GM18907 (cell line): ENCODE measurements around the gene EIF3F.

Source experiments
- ATAC-seq: cut with Tn5 transposase; IDR thresholded peaks from one replicate; pipeline ENCODE4 v1.9.1; 2021; ENCODE audit warnings: mild to moderate bottlenecking, moderate library complexity; ENCODE audit not compliant: unreplicated experiment

The EIF3F gene

DNA sequence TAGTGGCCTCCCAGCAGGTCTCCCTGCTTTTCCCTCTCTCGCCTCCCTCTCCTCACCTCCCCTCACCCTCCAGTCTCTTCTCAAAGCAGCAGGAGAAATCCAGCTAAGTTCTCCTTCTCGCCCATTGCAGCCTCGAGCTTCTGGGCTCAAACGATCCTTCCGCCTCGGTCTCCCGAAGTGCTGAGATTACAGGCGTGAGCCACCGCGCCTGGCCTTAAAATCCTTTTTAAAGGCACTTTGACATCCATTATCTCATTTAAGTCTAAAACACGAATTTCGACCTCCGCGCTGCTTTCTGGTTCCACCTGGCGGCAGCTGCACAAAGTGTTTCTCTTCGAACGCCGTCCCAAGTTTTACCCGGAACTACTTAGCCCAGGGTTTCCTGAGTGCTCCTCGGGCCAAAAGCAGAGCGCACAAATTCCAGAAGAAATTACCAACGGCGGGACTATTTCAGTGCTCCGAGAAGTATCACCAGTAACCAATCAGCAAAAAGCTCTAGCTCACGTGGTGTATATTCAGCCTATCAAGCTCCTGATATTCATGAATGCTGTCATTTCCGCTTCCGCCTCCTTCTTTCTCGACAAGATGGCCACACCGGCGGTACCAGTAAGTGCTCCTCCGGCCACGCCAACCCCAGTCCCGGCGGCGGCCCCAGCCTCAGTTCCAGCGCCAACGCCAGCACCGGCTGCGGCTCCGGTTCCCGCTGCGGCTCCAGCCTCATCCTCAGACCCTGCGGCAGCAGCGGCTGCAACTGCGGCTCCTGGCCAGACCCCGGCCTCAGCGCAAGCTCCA, at the start of gene EIF3F:
EIF3F (plus strand) TSS at position 570 of the 792 bp plus-strand sequence; CDS start at position 586, 16 bp downstream.
- ATAC-seq: peak; percentile 94

DNA sequence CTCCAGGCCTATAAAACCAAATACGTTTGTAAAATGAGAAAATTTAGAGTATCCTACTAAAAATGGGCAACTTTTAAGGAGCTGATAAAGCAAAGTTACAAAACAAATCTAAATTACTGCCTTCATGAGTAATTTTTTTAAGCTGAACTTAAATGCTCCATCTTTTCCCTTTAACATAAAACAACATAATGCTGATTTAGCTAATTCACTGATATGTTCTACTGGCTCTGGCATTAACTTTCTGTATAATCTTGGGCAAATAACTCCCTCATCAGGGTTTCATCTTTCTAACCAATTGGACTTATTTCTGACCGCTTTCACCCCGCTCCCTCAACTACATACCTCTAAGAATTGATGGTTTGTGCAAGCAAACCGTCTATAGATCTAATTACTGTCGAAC, 46.0 kb upstream of the EIF3F start:
- ATAC-seq: no peak

GRCh38 chr11:7941608-7942007, 45.5 kb upstream of the EIF3F start, which contains the start of gene OR10A3:
Gene OR10A3 (minus strand): TSS chr11:7941708. CDS start chr11:7939520, 2,188 bp downstream.
- ATAC-seq: no peak

GRCh38 chr11:7944123-7944522, 43.0 kb upstream of the EIF3F start:
- ATAC-seq: no peak

GRCh38 chr11:7949934-7950333, 37.2 kb upstream of the EIF3F start:
- no peak for ATAC-seq

DNA sequence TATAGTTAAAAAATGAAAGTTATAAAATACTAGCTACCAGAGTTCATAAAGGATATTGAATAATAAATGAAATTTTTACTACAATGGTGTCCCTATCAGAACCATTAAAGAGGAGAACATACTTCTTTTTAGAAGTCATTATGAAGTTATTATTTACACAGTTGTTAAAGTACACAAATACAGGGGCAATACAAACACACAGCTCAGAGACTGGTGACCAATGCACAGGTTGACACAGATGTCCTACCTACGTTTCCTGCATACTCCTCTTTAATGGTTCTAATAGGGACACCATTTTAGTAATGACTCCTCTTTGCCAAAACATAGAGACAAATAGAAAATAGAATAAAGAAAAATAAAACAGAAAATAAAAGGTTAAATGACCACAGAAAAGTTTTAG, 31.9 kb upstream of the EIF3F start:
- no peak for ATAC-seq

DNA sequence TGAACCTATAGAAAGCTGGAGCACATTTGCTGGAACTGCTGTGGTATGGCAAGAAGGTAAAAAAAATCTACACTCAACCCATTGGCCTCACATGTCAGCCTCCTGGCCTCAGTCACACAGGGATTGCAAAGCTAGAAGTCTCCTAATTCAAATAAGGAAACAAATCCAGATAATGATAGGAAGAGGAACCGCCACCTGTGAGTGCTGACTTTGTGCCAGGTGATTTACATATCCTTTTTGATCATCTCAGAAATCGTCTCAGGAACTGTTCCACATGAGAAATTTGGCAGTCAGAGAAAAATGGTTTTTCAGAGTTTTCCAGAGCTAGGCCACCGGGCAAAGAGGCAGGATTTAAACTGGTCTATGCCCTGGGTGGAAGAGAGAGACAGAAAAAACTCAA, 22.9 kb upstream of the EIF3F start:
- ATAC-seq: no peak

DNA sequence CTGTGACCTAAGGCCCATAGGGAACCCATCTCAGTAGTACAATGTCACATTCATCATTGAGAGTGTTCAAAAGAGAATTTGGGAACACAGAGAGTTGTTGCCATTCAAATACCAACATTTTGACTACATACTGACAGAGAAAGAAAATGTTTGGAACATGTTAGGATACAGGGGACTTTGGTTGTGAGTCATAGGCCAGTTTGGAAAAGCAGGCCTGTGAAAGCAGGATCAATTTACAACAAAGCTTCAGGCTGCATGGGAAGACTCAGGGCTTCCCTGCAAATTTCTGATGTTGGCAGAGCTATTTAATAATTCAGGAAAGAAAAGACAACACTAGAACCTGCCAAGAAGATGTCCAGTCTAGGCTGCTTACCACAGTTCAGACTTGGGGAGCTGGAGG, 22.3 kb upstream of the EIF3F start:
- ATAC-seq: no peak

DNA sequence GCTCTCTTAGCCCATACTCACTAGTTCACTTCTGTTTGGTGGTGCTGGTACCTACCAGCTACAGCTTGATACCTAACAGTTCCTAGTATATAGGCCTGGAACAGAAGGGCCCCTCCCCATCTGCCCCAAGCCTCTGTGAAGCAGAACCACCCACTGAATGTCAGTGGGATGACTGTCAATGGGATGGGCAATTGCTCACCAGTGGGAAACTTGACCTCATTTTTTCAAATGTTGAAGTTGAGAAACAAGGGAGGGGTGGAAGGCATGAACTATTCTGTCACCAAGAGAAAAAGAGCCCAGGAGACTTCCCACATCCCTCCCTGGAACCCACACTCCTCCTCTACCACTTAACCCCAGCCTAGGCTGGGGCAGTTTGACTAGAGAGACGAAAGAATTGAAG, 21.8 kb upstream of the EIF3F start, which contains the start of gene NLRP10:
NLRP10 (minus strand) TSS at position 62 of the 400 bp plus-strand sequence. CDS start 1,952 bp downstream, outside the sequence.
- ATAC-seq: no peak

DNA sequence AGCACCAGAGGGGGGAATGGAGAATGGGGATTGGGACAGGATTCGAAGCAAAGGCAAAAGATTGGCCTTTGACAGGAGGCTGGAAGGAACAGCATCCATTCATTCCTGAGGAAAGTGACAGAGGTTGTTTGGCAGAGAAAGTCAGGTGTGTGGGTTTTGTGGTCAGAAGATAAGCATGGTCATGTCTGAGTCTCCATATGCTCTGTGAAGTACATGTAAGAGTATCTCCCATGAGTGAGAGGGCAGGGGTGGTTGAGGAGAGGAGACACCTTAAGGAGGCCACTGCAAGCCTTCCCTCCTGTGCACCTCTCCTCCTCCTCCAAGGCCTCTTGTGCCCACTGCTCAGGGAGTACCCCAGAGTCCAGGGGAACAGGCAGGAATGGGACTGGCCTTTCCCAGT, 20.0 kb upstream of the EIF3F start:
- no peak for ATAC-seq

- ATAC-seq: no peak
These were observed 19.3 kb upstream of the EIF3F start for GRCh38 chr11:7967826-7968225.

DNA sequence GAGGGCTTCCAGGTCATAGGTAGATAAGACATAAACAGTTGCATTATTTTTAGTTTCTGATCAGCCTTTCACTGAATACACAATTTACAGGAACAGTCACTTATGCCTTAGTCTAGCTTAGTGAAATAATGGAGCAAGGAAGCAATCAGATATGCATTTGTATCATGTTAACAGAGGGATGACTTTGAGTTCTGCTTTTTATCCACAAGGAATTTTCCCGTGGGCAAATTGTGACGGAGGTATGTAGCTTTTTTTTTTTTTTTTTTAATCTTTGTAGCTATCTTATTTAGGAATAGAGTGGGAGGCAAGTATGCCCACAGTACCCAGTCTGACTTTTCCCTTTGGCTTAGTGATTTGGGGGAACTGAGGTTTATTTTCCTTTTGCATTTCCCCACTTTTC, 18.5 kb upstream of the EIF3F start:
- ATAC-seq: no peak

- ATAC-seq: no peak
These were observed 17.1 kb upstream of the EIF3F start for GRCh38 chr11:7969756-7970646.

GRCh38 chr11:7971846-7972245, 15.3 kb upstream of the EIF3F start:
- no peak for ATAC-seq

DNA sequence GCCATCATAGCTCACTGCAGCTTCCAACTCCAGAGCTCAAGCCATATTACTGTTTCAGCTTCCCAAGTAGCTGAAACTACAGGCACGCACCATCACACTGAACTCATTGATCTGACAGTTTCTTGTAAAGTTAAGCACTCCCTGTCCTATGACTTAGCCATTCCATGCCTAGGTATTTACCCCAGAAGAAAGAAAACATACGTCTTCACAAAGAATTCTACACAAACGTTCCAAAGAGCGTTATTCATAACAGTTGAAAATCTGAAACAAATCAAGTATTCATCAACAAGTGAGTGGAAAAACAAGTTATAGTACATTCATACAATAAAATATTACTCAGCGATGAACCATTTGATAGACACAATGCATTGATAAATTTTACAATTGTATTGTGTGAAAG, 14.1 kb upstream of the EIF3F start:
- ATAC-seq: no peak

DNA sequence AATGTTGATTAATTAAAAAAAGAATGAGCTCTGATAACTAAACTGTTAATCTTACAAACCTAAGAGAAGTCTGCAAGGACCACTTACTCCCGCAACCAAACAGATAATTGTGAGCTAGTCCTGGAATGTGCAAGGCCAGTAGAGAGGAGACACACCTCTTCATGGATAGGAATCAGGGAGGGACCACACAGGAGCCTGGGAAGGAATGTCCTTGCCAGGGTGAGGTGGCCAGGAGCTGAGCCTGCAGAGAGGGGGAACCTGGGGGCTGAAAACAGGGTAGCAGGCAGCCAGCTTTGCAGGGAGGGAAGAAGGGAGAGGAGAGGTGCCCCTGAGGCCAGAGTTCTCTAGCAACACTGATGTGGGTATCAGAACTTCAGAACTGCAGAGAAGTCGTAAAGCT, 12.5 kb upstream of the EIF3F start:
- ATAC-seq: no peak

DNA sequence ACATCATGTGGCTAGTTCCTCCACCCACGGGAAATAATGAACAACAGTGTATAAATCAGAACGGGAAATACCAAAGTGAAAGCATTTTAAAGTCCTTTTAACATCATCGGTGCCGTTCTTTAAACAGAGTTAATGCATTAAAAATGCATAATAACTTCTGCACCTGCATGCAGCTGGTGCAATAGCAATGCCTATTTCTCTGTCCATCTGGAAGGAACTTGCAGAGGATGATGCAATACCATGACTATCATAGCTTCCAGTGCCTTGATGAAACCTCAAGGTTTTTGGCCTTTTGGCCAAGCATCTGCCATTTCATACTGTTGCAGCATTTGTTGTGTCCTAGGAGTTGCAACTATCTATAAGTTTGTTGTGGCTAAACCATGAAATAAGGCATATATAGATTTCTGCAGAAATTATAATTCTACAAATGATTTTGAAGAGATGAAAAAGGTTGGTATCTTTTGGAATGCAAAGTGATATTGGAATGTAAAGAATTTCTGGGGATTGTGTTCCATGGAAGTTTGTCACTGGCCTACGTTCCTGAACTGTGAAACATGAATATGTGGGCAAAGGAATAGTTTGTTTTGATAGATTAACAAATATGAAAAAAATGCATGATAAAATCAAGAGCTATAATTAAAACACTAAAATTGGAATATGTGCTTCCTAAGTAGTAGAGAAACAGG, 9.8 kb upstream of the EIF3F start:
- ATAC-seq: no peak

DNA sequence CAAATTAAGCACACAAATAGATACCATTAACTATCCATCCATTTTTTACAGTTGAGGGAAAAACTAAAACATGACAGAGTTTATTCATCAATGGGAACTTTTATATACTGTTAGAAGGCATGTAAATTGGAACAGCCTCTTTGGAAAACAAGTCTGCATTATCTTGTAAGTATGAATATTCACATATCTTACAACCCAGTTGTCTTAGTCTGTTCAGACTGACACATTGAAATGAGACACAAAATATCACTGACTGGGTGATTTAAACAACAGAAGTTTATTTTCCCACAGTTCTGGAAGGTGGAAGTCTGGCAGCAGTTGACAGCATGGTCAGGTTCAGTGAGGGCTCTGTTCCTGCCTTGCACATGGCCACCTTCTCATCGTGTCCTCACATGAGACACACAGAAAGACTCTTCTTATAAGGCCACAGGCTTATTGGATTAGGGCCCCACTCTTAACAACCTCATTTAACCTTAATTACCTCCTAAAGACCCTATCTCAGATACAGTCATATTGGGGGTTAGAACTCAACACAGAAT, 5.4 kb upstream of the EIF3F start:
- no peak for ATAC-seq

- ATAC-seq: peak; percentile 58
These were observed 4.5 kb upstream of the EIF3F start for GRCh38 chr11:7982582-7983119.

- ATAC-seq: no peak
These were observed 3.1 kb upstream of the EIF3F start for GRCh38 chr11:7983832-7984590.
